ENCODE data around the gene SPRED1. TPM values are rescaled to one million over a fixed set of nuclear protein-coding genes. Genes with fewer than 3 reads are reported as not detected.

Gene SPRED1
- total RNA-seq, 4 donors from 2014 or later, result 8.6 to 26.5 (median 10.3) TPM

DNA sequence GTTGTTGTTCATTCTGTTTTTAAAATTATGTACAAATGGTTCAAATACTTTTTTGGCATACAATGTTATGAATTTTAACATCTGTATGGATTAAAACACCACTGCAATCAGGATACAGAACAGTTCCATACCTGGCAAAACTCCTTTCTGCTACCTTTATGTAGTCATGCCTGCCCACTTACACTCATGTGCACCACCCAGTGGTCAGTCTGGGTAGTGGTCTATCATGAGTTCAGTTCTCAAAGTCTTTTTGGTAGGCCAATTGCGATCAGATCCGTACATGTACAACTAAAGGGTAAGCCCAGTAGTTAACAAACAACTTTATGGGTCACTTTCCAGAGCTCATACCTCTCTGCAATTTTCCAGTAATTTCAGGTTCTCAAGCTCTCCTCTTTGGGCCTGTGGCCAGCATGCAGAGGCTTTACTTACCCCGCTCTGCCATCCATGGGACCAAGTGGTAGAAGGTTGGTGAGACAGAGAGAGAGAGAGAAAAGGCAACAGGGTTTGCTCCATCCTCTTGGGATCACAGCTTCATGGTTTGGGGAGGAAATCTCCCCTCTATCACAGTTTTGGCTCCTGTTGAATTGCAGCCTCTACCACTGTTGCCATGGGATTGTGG is 137.4 kb downstream of the SPRED1 start:
- 30 to 62% methylated on average over 2 to 3 of the region's 3 CpGs for WGBS, 2 donors (ENCODE audit: low coverage in 1 of 2)
- in situ Hi-C loops (cut with MboI; ENCODE audit: low pct_ligation_motif_present in 1 of 4, low pct_unique_long_range_greater_than_20kb in 1 of 4, low sequenced_read_pairs in 3 of 4), result loop anchor here in 1 of 4 donors (10.0 kb wide), 1 partner anchor 385 kb away; no protein-coding TSS in a partner anchor
- intact Hi-C loops (cut with DNase I; ENCODE audit: low total_unique reads), result no loop called here
- Histone ChIP-seq H3K4me1 (no peaks in the 10 kb centered on the region), H3K27me3 (no peaks in the 10 kb centered on the region), H3K9me3 (no peaks in the 10 kb centered on the region), H3K36me3 (no peaks in the 10 kb centered on the region), H3K27ac (no peak overlapping the region), H3K4me3 (no peak overlapping the region)
- peak; percentile 77 for DNase-seq
- TF ChIP-seq, protein P1, sequence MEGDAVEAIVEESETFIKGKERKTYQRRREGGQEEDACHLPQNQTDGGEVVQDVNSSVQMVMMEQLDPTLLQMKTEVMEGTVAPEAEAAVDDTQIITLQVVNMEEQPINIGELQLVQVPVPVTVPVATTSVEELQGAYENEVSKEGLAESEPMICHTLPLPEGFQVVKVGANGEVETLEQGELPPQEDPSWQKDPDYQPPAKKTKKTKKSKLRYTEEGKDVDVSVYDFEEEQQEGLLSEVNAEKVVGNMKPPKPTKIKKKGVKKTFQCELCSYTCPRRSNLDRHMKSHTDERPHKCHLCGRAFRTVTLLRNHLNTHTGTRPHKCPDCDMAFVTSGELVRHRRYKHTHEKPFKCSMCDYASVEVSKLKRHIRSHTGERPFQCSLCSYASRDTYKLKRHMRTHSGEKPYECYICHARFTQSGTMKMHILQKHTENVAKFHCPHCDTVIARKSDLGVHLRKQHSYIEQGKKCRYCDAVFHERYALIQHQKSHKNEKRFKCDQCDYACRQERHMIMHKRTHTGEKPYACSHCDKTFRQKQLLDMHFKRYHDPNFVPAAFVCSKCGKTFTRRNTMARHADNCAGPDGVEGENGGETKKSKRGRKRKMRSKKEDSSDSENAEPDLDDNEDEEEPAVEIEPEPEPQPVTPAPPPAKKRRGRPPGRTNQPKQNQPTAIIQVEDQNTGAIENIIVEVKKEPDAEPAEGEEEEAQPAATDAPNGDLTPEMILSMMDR (IDR thresholded peaks at IDR 0.05), result peak; percentile 66 to 84 (median 76)
- no peak for TF ChIP-seq POLR2A (IDR thresholded peaks at IDR 0.05)

DNA sequence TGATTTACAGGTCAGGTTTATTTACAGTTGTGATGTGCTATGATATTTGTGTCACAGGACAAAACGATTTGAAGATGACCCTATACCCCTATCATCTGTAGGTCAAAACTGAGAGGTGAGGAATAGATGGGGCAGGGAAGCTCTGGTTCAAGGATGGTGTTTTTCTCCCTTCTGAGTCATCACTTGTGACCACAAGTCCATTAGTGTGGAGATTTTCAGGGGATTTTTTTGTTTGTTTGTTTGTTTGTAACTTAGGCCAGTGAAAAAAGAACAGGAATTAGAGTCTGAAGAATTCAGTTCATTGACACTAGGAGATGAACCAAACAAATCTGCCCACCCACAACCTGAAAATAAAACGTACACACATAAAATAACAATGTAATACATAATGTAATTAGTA is 138.6 kb downstream of the SPRED1 start:
- 38 to 51% methylated on average over 1 to 2 of the region's 2 CpGs for WGBS, 2 donors (ENCODE audit: low coverage in 1 of 2)
- intact Hi-C loops (cut with DNase I; ENCODE audit: low total_unique reads) (no loop called here), in situ Hi-C loops (cut with MboI; ENCODE audit: low pct_ligation_motif_present in 1 of 4, low pct_unique_long_range_greater_than_20kb in 1 of 4, low sequenced_read_pairs in 3 of 4) (loop anchor here in 1 of 4 donors (10.0 kb wide), 1 partner anchor 386 kb away; no protein-coding TSS in a partner anchor)
- no peak for TF ChIP-seq POLR2A (IDR thresholded peaks at IDR 0.05)
- TF ChIP-seq, protein P1 (IDR thresholded peaks at IDR 0.05), result no peak
- no peak for TF ChIP-seq POLR2AphosphoS5 (IDR thresholded peaks at IDR 0.05)
- TF ChIP-seq EP300 (IDR thresholded peaks at IDR 0.05; ENCODE audit: low read depth), result no peak
- no peaks in the 10 kb centered on the region for H3K9me3 ChIP-seq
- no peak overlapping the region for H3K27ac ChIP-seq
- H3K36me3 ChIP-seq, result no peaks in the 10 kb centered on the region
- DNase-seq, result no peak
- H3K4me1 ChIP-seq, result no peaks in the 10 kb centered on the region
- no peaks in the 10 kb centered on the region for H3K27me3 ChIP-seq
- no peak overlapping the region for H3K4me3 ChIP-seq

DNA sequence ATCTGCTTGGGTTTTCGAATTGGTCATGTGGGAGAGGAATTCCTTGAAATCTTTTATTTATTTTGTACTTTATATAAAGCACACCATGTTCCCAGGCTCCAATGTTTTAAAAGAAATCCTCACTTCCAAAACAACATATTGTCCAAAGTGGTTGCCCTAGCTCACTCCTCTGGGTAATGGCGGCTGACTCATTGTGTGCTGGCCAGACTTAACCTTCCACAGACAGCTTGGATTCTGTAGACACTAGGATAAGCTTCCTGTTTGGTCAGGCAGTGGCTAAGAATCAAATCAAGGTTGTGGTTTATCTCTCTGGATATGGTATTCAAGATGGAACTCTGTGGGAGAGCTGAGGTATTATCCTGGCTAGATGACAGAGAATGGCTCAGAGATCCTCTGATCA is 145.5 kb downstream of the SPRED1 start:
- Histone ChIP-seq H3K9me3 (no peaks in the 10 kb centered on the region), H3K27me3 (peaks cover 5% of the 10 kb centered on the region), H3K4me1 (no peaks in the 10 kb centered on the region), H3K4me3 (no peak overlapping the region), H3K36me3 (no peaks in the 10 kb centered on the region), H3K27ac (peak overlapping the region; percentile 24 to 55 (median 38))
- WGBS, 2 donors (ENCODE audit: low coverage in 1 of 2), result 74 to 89% methylated on average over 1 to 2 of the region's 2 CpGs
- intact Hi-C loops (cut with DNase I; ENCODE audit: low total_unique reads), result no loop called here
- peak; percentile 15 for DNase-seq
- peak in 1 of 3 donors; percentile 42 for TF ChIP-seq POLR2AphosphoS5 (IDR thresholded peaks at IDR 0.05)
- TF ChIP-seq, protein P1 (IDR thresholded peaks at IDR 0.05), result no peak
- no peak for TF ChIP-seq POLR2A (IDR thresholded peaks at IDR 0.05)
- no peak for TF ChIP-seq EP300 (IDR thresholded peaks at IDR 0.05; ENCODE audit: low read depth)
- in situ Hi-C loops (cut with MboI; ENCODE audit: low pct_ligation_motif_present in 1 of 4, low pct_unique_long_range_greater_than_20kb in 1 of 4, low sequenced_read_pairs in 3 of 4), result loop anchor here in 1 of 4 donors (10.0 kb wide), 1 partner anchor 393 kb away; no protein-coding TSS in a partner anchor

DNA sequence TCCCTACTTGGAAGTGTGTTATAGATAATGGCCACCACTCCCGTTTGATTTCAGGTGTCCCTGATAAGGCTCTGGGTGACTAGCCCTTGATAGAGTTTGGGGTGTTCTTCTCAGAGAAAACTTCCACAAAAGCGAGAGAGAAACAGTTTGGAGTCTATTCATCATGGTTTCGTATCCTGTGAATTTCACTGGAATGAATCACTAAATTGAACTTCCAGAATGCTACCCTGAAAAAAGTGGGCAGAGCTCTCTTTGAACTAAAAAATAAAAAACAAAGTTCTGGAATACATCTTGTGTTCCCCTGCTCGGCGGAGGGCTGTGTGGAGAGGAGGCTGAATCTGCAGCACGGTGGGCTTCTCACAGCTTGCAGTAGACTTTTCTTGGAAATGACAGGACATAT is 148.5 kb downstream of the SPRED1 start:
- intact Hi-C loops (cut with DNase I; ENCODE audit: low total_unique reads), result no loop called here
- Histone ChIP-seq H3K27ac (peak overlapping the region in 1 of 4 donors; percentile 5), H3K4me3 (no peak overlapping the region), H3K9me3 (no peaks in the 10 kb centered on the region), H3K36me3 (no peaks in the 10 kb centered on the region), H3K27me3 (peaks cover 5% of the 10 kb centered on the region), H3K4me1 (no peaks in the 10 kb centered on the region)
- WGBS, 2 donors (ENCODE audit: low coverage in 1 of 2), result 74% methylated on average over 6 of the region's 6 CpGs
- TF ChIP-seq POLR2AphosphoS5 (IDR thresholded peaks at IDR 0.05), result no peak
- TF ChIP-seq POLR2A (IDR thresholded peaks at IDR 0.05), result no peak
- no peak for TF ChIP-seq EP300 (IDR thresholded peaks at IDR 0.05; ENCODE audit: low read depth)
- TF ChIP-seq, protein P1 (IDR thresholded peaks at IDR 0.05), result no peak
- in situ Hi-C loops (cut with MboI; ENCODE audit: low pct_ligation_motif_present in 1 of 4, low pct_unique_long_range_greater_than_20kb in 1 of 4, low sequenced_read_pairs in 3 of 4), result no loop called here
- DNase-seq, result no peak
